Measurements from ENCODE around the gene DNAJB4. TPM values are rescaled to one million over a fixed set of nuclear protein-coding genes. Genes with fewer than 3 reads are reported as not detected.
"Not testable (repeated sequence)": the region's sequence is repeated elsewhere in the genome, so short reads cannot be mapped to it uniquely, and the experiment has no call there.

DNAJB4 gene
- total RNA-seq, 1 donor from 2014 or later, result 40.6 TPM

- DNase-seq (ENCODE audit: low spot score), result no peak
- Histone ChIP-seq H3K4me1 (no peaks in the 10 kb centered on the region), H3K4me3 (no peak overlapping the region), H3K36me3 (peaks cover 11% of the 10 kb centered on the region), H4K20me1 (ENCODE audit: low read depth) (no peaks in the 10 kb centered on the region), H2AFZ (replicated peaks) (no peak overlapping the region), H3K79me2 (ENCODE audit: low read depth) (no peaks in the 10 kb centered on the region), H3K9ac (no peak overlapping the region), H3K27ac (no peak overlapping the region), H3K9me3 (ENCODE audit: low read depth) (no peaks in the 10 kb centered on the region), H3F3A (ENCODE audit: low read depth) (no peaks in the 10 kb centered on the region), H3K4me2 (no peak overlapping the region), H3K27me3 (no peaks in the 10 kb centered on the region)
- Mint-ChIP-seq H3K4me1 (no peaks in the 10 kb centered on the region), H3K27me3 (ENCODE audit: insufficient read depth, low read depth) (peaks cover 2% of the 10 kb centered on the region), H3K4me3 (no peak overlapping the region), H3K36me3 (peaks cover 5% of the 10 kb centered on the region), H3K27ac (no peak overlapping the region), H3K9me3 (no peaks in the 10 kb centered on the region)
- no peak for TF ChIP-seq CTCF (IDR thresholded peaks at IDR 0.05)
- no peak for TF ChIP-seq EZH2 (IDR thresholded peaks at IDR 0.05)
- no peak for TF ChIP-seq EZH2phosphoT487 (IDR thresholded peaks at IDR 0.05)
Observed at GRCh38 chr1:78019024-78019423, 14.3 kb downstream of the DNAJB4 start.

- not testable (repeated sequence) for H3K36me3 ChIP-seq; H3K4me1 ChIP-seq; H3K4me1 Mint-ChIP-seq; H4K20me1 ChIP-seq (ENCODE audit: low read depth); H2AFZ ChIP-seq (replicated peaks); H3K9me3 ChIP-seq (ENCODE audit: low read depth); DNase-seq (ENCODE audit: low spot score); H3K27me3 Mint-ChIP-seq (ENCODE audit: insufficient read depth, low read depth); H3K27me3 ChIP-seq; H3K9ac ChIP-seq; H3K9me3 Mint-ChIP-seq; H3F3A ChIP-seq (ENCODE audit: low read depth); H3K27ac Mint-ChIP-seq; H3K4me3 Mint-ChIP-seq; H3K36me3 Mint-ChIP-seq; H3K4me2 ChIP-seq; H3K4me3 ChIP-seq; H3K27ac ChIP-seq; H3K79me2 ChIP-seq (ENCODE audit: low read depth)
Observed at GRCh38 chr1:78021134-78021533, 16.4 kb downstream of the DNAJB4 start.

GRCh38 chr1:78029793-78030192 is 25.1 kb downstream of the DNAJB4 start:
- Histone ChIP-seq H3K9ac (no peak overlapping the region), H3K36me3 (no peaks in the 10 kb centered on the region), H3K4me2 (no peak overlapping the region), H3K79me2 (ENCODE audit: low read depth) (no peaks in the 10 kb centered on the region), H3K4me3 (no peak overlapping the region), H3K27me3 (no peaks in the 10 kb centered on the region), H3K27ac (no peak overlapping the region), H2AFZ (replicated peaks) (no peak overlapping the region), H3K9me3 (ENCODE audit: low read depth) (no peaks in the 10 kb centered on the region), H3K4me1 (no peaks in the 10 kb centered on the region), H4K20me1 (ENCODE audit: low read depth) (no peaks in the 10 kb centered on the region), H3F3A (ENCODE audit: low read depth) (no peaks in the 10 kb centered on the region)
- Mint-ChIP-seq H3K27ac (no peak overlapping the region), H3K36me3 (no peaks in the 10 kb centered on the region), H3K27me3 (ENCODE audit: insufficient read depth, low read depth) (no peaks in the 10 kb centered on the region), H3K4me3 (no peak overlapping the region), H3K9me3 (no peaks in the 10 kb centered on the region), H3K4me1 (no peaks in the 10 kb centered on the region)
- DNase-seq (ENCODE audit: low spot score), result no peak
- no peak for TF ChIP-seq EZH2phosphoT487 (IDR thresholded peaks at IDR 0.05)
- no peak for TF ChIP-seq EZH2 (IDR thresholded peaks at IDR 0.05)
- TF ChIP-seq CTCF (IDR thresholded peaks at IDR 0.05), result no peak

GRCh38 chr1:78032996-78033796 is 28.5 kb downstream of the DNAJB4 start:
- no peaks in the 10 kb centered on the region for H3K36me3 Mint-ChIP-seq
- Histone ChIP-seq H3K79me2 (ENCODE audit: low read depth) (no peaks in the 10 kb centered on the region), H3K9ac (no peak overlapping the region), H3K9me3 (ENCODE audit: low read depth) (no peaks in the 10 kb centered on the region), H3F3A (ENCODE audit: low read depth) (no peaks in the 10 kb centered on the region), H3K27me3 (no peaks in the 10 kb centered on the region), H3K36me3 (no peaks in the 10 kb centered on the region), H4K20me1 (ENCODE audit: low read depth) (no peaks in the 10 kb centered on the region), H3K4me3 (no peak overlapping the region), H3K27ac (no peak overlapping the region), H2AFZ (replicated peaks) (no peak overlapping the region), H3K4me2 (no peak overlapping the region), H3K4me1 (no peaks in the 10 kb centered on the region)
- H3K4me3 Mint-ChIP-seq, result no peak overlapping the region
- H3K27me3 Mint-ChIP-seq (ENCODE audit: insufficient read depth, low read depth), result no peaks in the 10 kb centered on the region
- no peak for DNase-seq (ENCODE audit: low spot score)
- TF ChIP-seq EZH2phosphoT487 (IDR thresholded peaks at IDR 0.05), result no peak
- no peak for TF ChIP-seq EZH2 (IDR thresholded peaks at IDR 0.05)
- no peak for TF ChIP-seq CTCF (IDR thresholded peaks at IDR 0.05)
- H3K9me3 Mint-ChIP-seq, result no peaks in the 10 kb centered on the region
- no peak overlapping the region for H3K27ac Mint-ChIP-seq
- H3K4me1 Mint-ChIP-seq, result no peaks in the 10 kb centered on the region
